ENCODE measurements around the gene HORMAD1. TPM values are rescaled to one million over a fixed set of nuclear protein-coding genes. Genes with fewer than 3 reads are reported as not detected.

HORMAD1 gene
- total and polyA plus RNA-seq, 2 of the 8 experiments (the other 6 are each of a cell fraction or from before 2014, with no cell fraction given): not detected

DNA sequence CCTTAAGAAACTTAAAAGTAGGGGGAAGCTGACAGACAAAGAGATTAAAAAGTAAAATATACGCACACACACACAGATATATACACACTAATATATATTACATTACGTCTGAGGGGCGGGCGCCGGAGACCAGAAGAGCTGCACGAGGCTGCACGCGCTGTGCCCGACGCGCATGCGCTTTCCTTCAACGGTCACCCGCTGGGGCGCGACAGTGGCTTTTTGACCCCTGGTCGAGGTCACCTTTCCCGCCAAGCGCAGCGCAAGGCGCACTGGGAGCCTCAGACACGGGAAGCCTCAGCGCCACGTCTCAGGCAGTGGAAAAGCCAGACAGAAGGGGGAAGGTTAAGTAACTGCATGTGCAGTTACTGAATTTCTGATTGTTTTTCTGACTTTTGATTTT lies at the start of gene HORMAD1 (continued):
- TF ChIP-seq, protein P1, sequence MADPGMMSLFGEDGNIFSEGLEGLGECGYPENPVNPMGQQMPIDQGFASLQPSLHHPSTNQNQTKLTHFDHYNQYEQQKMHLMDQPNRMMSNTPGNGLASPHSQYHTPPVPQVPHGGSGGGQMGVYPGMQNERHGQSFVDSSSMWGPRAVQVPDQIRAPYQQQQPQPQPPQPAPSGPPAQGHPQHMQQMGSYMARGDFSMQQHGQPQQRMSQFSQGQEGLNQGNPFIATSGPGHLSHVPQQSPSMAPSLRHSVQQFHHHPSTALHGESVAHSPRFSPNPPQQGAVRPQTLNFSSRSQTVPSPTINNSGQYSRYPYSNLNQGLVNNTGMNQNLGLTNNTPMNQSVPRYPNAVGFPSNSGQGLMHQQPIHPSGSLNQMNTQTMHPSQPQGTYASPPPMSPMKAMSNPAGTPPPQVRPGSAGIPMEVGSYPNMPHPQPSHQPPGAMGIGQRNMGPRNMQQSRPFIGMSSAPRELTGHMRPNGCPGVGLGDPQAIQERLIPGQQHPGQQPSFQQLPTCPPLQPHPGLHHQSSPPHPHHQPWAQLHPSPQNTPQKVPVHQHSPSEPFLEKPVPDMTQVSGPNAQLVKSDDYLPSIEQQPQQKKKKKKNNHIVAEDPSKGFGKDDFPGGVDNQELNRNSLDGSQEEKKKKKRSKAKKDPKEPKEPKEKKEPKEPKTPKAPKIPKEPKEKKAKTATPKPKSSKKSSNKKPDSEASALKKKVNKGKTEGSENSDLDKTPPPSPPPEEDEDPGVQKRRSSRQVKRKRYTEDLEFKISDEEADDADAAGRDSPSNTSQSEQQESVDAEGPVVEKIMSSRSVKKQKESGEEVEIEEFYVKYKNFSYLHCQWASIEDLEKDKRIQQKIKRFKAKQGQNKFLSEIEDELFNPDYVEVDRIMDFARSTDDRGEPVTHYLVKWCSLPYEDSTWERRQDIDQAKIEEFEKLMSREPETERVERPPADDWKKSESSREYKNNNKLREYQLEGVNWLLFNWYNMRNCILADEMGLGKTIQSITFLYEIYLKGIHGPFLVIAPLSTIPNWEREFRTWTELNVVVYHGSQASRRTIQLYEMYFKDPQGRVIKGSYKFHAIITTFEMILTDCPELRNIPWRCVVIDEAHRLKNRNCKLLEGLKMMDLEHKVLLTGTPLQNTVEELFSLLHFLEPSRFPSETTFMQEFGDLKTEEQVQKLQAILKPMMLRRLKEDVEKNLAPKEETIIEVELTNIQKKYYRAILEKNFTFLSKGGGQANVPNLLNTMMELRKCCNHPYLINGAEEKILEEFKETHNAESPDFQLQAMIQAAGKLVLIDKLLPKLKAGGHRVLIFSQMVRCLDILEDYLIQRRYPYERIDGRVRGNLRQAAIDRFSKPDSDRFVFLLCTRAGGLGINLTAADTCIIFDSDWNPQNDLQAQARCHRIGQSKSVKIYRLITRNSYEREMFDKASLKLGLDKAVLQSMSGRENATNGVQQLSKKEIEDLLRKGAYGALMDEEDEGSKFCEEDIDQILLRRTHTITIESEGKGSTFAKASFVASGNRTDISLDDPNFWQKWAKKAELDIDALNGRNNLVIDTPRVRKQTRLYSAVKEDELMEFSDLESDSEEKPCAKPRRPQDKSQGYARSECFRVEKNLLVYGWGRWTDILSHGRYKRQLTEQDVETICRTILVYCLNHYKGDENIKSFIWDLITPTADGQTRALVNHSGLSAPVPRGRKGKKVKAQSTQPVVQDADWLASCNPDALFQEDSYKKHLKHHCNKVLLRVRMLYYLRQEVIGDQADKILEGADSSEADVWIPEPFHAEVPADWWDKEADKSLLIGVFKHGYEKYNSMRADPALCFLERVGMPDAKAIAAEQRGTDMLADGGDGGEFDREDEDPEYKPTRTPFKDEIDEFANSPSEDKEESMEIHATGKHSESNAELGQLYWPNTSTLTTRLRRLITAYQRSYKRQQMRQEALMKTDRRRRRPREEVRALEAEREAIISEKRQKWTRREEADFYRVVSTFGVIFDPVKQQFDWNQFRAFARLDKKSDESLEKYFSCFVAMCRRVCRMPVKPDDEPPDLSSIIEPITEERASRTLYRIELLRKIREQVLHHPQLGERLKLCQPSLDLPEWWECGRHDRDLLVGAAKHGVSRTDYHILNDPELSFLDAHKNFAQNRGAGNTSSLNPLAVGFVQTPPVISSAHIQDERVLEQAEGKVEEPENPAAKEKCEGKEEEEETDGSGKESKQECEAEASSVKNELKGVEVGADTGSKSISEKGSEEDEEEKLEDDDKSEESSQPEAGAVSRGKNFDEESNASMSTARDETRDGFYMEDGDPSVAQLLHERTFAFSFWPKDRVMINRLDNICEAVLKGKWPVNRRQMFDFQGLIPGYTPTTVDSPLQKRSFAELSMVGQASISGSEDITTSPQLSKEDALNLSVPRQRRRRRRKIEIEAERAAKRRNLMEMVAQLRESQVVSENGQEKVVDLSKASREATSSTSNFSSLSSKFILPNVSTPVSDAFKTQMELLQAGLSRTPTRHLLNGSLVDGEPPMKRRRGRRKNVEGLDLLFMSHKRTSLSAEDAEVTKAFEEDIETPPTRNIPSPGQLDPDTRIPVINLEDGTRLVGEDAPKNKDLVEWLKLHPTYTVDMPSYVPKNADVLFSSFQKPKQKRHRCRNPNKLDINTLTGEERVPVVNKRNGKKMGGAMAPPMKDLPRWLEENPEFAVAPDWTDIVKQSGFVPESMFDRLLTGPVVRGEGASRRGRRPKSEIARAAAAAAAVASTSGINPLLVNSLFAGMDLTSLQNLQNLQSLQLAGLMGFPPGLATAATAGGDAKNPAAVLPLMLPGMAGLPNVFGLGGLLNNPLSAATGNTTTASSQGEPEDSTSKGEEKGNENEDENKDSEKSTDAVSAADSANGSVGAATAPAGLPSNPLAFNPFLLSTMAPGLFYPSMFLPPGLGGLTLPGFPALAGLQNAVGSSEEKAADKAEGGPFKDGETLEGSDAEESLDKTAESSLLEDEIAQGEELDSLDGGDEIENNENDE (IDR thresholded peaks at IDR 0.05; ENCODE audit: insufficient replicate concordance, low read length): no peak
- TF ChIP-seq RXRA (IDR thresholded peaks at IDR 0.05; ENCODE audit: insufficient read depth, low read depth, low read length) (no peak), JUND (IDR thresholded peaks at IDR 0.05; ENCODE audit: low read length) (no peak), GABPA (IDR thresholded peaks at IDR 0.05; ENCODE audit: borderline replicate concordance, insufficient read depth, low read length) (no peak), PHF8 (conservative IDR thresholded peaks at IDR 0.05; ENCODE audit: low read depth, low read length) (no peak), HDAC6 (IDR thresholded peaks at IDR 0.05; ENCODE audit: low read depth, low read length) (no peak), YY1 (IDR thresholded peaks at IDR 0.05; ENCODE audit: low read depth, low read length) (no peak), TAF7 (optimal IDR thresholded peaks at IDR 0.05; ENCODE audit: borderline replicate concordance, low read depth, low read length) (no peak)
- TF ChIP-seq, protein P2, sequence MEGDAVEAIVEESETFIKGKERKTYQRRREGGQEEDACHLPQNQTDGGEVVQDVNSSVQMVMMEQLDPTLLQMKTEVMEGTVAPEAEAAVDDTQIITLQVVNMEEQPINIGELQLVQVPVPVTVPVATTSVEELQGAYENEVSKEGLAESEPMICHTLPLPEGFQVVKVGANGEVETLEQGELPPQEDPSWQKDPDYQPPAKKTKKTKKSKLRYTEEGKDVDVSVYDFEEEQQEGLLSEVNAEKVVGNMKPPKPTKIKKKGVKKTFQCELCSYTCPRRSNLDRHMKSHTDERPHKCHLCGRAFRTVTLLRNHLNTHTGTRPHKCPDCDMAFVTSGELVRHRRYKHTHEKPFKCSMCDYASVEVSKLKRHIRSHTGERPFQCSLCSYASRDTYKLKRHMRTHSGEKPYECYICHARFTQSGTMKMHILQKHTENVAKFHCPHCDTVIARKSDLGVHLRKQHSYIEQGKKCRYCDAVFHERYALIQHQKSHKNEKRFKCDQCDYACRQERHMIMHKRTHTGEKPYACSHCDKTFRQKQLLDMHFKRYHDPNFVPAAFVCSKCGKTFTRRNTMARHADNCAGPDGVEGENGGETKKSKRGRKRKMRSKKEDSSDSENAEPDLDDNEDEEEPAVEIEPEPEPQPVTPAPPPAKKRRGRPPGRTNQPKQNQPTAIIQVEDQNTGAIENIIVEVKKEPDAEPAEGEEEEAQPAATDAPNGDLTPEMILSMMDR (IDR thresholded peaks at IDR 0.05; ENCODE audit: control extremely low read depth in 1 of 3, insufficient read depth in 1 of 3, low read depth in 1 of 3, low read length in 3 of 3): no peak

Measured in H1 (cell line).